ENCODE measurements around the gene RGS2. TPM values are rescaled to one million over a fixed set of nuclear protein-coding genes. Genes with fewer than 3 reads are reported as not detected.

RGS2 gene
- total and polyA plus RNA-seq, 9 of the 15 experiments (the other 6 are each of a cell fraction or from before 2014, with no cell fraction given), result 2.5 to 5.4 (median 3.8) TPM

GRCh38 chr1:192811594-192812239 lies 2.9 kb downstream of the RGS2 start:
- Histone ChIP-seq H2AFZ (ENCODE audit: low read depth, low read length) (no peak overlapping the region), H3K27ac (ENCODE audit: extremely low read depth, low read depth, low read length) (no peak overlapping the region), H3K36me3 (ENCODE audit: control insufficient read depth, insufficient read depth, low read length) (no peaks in the 10 kb centered on the region), H3K9ac (ENCODE audit: insufficient read depth in 1 of 2, low read depth in 2 of 2, low read length in 2 of 2) (no peak overlapping the region), H3K27me3 (ENCODE audit: control insufficient read depth in 2 of 2, insufficient read depth in 2 of 2, low read length in 2 of 2) (no peaks in the 10 kb centered on the region), H3K4me1 (replicated peaks in 1 of 2; ENCODE audit: control insufficient read depth in 2 of 2, insufficient read depth in 2 of 2, low read length in 2 of 2) (peaks cover 6 to 14% of the 10 kb centered on the region in 2 experiments; a peak in 4 of 5 replicates), H4K20me1 (replicated peaks; ENCODE audit: control insufficient read depth, insufficient read depth, low read length) (no peaks in the 10 kb centered on the region), H3K9me3 (replicated peaks; ENCODE audit: control insufficient read depth, insufficient read depth, low read depth, low read length) (no peaks in the 10 kb centered on the region), H3K4me2 (ENCODE audit: insufficient read depth, low read length) (no peak overlapping the region), H3K4me3 (no peak overlapping the region), H3K79me2 (ENCODE audit: control insufficient read depth, insufficient read depth, low read length) (no peaks in the 10 kb centered on the region), H3K9me1 (ENCODE audit: control insufficient read depth, insufficient read depth, low read length) (no peaks in the 10 kb centered on the region)
- ChIA-PET POLR2A (interaction anchor here (0.7 to 2.3 kb wide), 5 partner anchors 11 to 248 kb away, joined by 3 to 7 read pairs (median 4); partner anchors contain the start of genes RO60 and UCHL5), CTCF (ENCODE audit: low intra/inter-chr PET ratio) (no interaction called here)
- ATAC-seq, result no peak
- intact Hi-C loops (cut with micrococcal nuclease) (no loop called here), in situ Hi-C loops (cut with MboI) (loop anchor here (10.0 kb wide), 1 partner anchor 203 kb away; no protein-coding TSS in a partner anchor)
- DNase-seq (ENCODE audit: extremely low read depth in 1 of 4, low spot score in 3 of 4), result no peak
- no peak for FAIRE-seq
- BruUV-seq (replicated peaks), result no TSS peak
- 23% methylated on average over 6 of the region's 6 CpGs for WGBS (ENCODE audit: insufficient coverage, low coverage, missing lambda C conversion rate)
- TF ChIP-seq RREB1 (CRISPR knock-in tag; IDR thresholded peaks at IDR 0.05) (no peak), ZNF24 (IDR thresholded peaks at IDR 0.05) (no peak), ARNT (IDR thresholded peaks at IDR 0.05) (no peak), ZMIZ1 (IDR thresholded peaks at IDR 0.05; ENCODE audit: low read depth in 2 of 2, low read length in 2 of 2) (no peak), RBM34 (IDR thresholded peaks at IDR 0.05; ENCODE audit: borderline replicate concordance, insufficient read depth, low read length) (no peak), ELK1 (CRISPR knock-in tag; IDR thresholded peaks at IDR 0.05) (no peak), NFYB (IDR thresholded peaks at IDR 0.05; ENCODE audit: extremely low read depth, insufficient read length) (no peak), SOX6 (IDR thresholded peaks at IDR 0.05) (no peak), U2AF1 (optimal IDR thresholded peaks at IDR 0.05; ENCODE audit: low read depth, low read length) (no peak), SETDB1 (IDR thresholded peaks at IDR 0.05; ENCODE audit: low read length) (no peak), ZNF75A (CRISPR knock-in tag; IDR thresholded peaks at IDR 0.05) (no peak), ZNF551 (CRISPR knock-in tag; IDR thresholded peaks at IDR 0.05) (no peak), GTF2E2 (tag; IDR thresholded peaks at IDR 0.05) (no peak)
